K562 treated with DMSO at 1 percent for 12 hours (cell line): Measurements from ENCODE around the gene NPNT. TPM values are rescaled to one million over a fixed set of nuclear protein-coding genes. Genes with fewer than 3 reads are reported as not detected.

Source experiments
- total RNA-seq: library from RNA; unstranded; fragments of 300-600 nt; gene quantifications from 2 replicates; pipeline ENCODE4 v1.2.3, GENCODE V29; 2022; ENCODE audit not compliant: insufficient read depth

Gene NPNT, protein sequence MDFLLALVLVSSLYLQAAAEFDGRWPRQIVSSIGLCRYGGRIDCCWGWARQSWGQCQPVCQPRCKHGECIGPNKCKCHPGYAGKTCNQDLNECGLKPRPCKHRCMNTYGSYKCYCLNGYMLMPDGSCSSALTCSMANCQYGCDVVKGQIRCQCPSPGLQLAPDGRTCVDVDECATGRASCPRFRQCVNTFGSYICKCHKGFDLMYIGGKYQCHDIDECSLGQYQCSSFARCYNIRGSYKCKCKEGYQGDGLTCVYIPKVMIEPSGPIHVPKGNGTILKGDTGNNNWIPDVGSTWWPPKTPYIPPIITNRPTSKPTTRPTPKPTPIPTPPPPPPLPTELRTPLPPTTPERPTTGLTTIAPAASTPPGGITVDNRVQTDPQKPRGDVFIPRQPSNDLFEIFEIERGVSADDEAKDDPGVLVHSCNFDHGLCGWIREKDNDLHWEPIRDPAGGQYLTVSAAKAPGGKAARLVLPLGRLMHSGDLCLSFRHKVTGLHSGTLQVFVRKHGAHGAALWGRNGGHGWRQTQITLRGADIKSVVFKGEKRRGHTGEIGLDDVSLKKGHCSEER
- not detected in 2 replicates for total RNA-seq

DNA sequence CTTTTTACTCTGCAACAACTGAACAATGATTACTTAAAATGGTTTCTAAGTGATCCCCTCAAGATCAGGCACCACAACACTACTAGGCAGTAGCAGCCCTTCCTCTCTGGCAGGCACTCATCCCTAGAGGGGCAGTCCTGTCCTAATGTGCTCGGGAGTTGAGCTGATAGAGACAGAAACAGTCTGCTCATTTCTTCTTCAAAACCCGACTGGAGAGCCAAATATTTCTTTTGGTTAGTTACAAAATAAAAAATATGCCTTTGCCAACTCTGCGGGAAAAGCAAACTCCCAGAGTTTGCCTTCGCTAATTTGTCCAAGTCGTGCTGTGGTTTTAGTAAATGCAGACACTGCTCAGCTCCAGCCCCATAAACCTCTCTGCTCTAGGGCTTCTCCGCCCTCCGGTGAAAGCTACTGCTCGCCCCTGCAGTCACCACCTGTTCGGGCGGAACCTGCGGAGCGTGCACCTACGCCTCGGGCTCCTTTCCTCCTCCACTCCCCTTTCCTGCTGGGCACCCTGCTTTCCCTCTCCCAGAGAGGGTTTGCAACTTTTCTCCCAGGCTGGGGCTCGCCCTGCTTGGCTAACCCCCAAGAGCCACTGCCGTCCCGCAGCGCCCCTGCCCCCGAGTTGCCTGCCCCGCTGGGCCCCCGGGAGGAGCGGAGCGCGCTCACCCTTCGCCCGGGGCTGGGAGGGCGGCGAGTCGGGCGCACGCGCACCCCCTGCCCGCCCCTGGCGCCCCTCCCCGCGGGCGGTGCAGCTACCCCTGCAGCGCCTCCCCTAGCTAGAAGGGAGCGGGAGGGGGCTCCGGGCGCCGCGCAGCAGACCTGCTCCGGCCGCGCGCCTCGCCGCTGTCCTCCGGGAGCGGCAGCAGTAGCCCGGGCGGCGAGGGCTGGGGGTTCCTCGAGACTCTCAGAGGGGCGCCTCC is at the start of gene NPNT:
Gene NPNT, plus strand, starts transcription at position 812 of the 923 bp plus-strand sequence. CDS start 182 bp downstream, outside the sequence.

Other genes with a start within 250 kb of the NPNT start
- 18.8 and 22.6 TPM in 2 replicates for gene INTS12, start 186.8 kb upstream of the NPNT start, total RNA-seq
- 3.3 and 6.3 TPM in 2 replicates for gene GSTCD, start 186.7 kb upstream of the NPNT start, total RNA-seq